Muscle layer of colon (tissue), 2 donors: Measurements from ENCODE around the gene THSD7B.

Source experiments
- H3K27ac ChIP-seq: one replicate; pipeline ENCODE4 v1.7.0; 2013; ENCODE audit warnings: low read depth, mild to moderate bottlenecking, low read length, moderate library complexity
- H3K27me3 ChIP-seq, 2 donors: one replicate each; pipeline ENCODE4 v1.7.0; 2013; ENCODE audit warnings: low read length in 2 of 2, mild to moderate bottlenecking in 2 of 2; ENCODE audit not compliant: insufficient read depth in 2 of 2, control insufficient read depth in 1 of 2
- H3K36me3 ChIP-seq: one replicate; pipeline ENCODE4 v1.7.0; 2013; ENCODE audit warnings: mild to moderate bottlenecking, low read length; ENCODE audit not compliant: insufficient read depth
- H3K4me1 ChIP-seq: one replicate; pipeline ENCODE4 v1.7.0; 2013; ENCODE audit warnings: mild to moderate bottlenecking, low read length; ENCODE audit not compliant: insufficient read depth
- H3K4me3 ChIP-seq, 2 donors: one replicate each; pipeline ENCODE4 v1.7.0; 2013; ENCODE audit warnings: low read length in 2 of 2, low read depth in 1 of 2, mild to moderate bottlenecking in 1 of 2, moderate library complexity in 1 of 2
- H3K9ac ChIP-seq: one replicate; pipeline ENCODE4 v1.7.0; 2013; ENCODE audit warnings: low read length
- H3K9me3 ChIP-seq: one replicate; pipeline ENCODE4 v1.7.0; 2013; ENCODE audit warnings: mild to moderate bottlenecking, low read length
- donor health status: abdominal sarcoma.
- donor health status: Adenocarcinoma of cecum.

The THSD7B gene

GRCh38 chr2:136767030-136767429 lies 1.7 kb downstream of the THSD7B start:
- Histone ChIP-seq H3K27ac (no peak overlapping the region), H3K4me3 (no peak overlapping the region), H3K4me1 (peaks cover 12% of the 10 kb centered on the region), H3K36me3 (no peaks in the 10 kb centered on the region), H3K9me3 (no peaks in the 10 kb centered on the region), H3K27me3 (peaks cover 4 to 22% of the 10 kb centered on the region in 2 donors), H3K9ac (no peak overlapping the region)

DNA sequence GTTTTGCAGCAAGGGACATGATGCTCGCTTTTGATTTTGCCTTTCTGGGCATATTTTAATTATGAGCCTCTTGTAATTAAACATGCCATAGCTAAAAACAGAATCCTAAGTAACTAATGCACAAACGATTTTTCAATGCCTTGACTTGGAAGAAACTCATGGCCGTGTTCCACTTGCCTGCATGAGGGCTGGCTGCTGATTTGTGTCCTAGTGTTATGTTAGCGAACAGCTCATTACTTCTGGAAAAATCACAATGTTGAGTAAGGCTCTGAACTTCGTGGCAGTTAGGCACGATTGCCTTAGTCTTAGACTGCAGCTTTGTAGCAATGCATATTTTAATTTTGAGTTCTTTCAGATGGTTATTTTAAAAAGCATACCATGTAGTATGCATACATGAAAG lies 4.5 kb downstream of the THSD7B start:
- H3K9me3 ChIP-seq: no peaks in the 10 kb centered on the region
- no peak overlapping the region for H3K4me3 ChIP-seq
- H3K27ac ChIP-seq: no peak overlapping the region
- no peaks in the 10 kb centered on the region for H3K36me3 ChIP-seq
- H3K27me3 ChIP-seq: peaks cover 4 to 17% of the 10 kb centered on the region in 2 donors
- peaks cover 12% of the 10 kb centered on the region for H3K4me1 ChIP-seq
- no peak overlapping the region for H3K9ac ChIP-seq

DNA sequence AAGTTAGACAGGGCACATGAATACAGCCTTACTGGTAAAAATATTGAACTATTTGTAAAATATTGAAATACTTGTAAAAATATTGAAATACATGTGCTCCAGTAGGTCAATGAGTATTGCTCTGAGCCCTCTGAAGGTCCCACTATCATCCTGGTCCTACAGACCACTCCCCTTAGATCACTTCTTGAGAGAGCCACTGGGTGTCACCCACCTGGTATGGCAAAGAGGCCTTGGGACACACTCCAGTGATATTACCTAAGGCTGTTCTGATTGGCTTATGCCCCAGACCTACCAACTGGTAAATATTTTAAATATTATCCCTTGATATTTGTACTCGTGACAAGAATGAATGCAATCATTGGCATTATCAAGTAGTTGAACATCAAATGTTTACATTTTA lies 5.0 kb downstream of the THSD7B start:
- H3K36me3 ChIP-seq: no peaks in the 10 kb centered on the region
- H3K27ac ChIP-seq: no peak overlapping the region
- peaks cover 12% of the 10 kb centered on the region for H3K4me1 ChIP-seq
- H3K27me3 ChIP-seq: peaks cover 4 to 12% of the 10 kb centered on the region in 2 donors
- no peaks in the 10 kb centered on the region for H3K9me3 ChIP-seq
- no peak overlapping the region for H3K9ac ChIP-seq
- H3K4me3 ChIP-seq: no peak overlapping the region

DNA sequence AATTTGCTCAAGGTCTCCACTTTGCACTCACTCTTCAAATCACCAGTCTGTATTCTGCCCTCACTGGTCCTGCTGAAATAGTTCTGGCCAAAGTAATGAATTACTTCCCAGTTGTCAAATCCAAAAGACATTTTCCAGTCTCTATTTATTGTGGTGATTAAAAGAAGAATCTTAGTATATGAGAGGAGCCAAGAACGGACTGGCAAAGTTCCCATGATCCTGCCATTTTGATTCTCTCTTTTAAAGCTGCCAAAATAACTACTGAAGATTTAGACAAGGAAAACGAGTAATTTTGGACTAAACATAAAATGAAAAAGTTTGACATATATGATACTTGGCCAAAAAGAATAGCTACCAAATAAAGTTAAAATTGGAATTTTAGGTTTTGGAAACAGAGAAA lies 12.0 kb downstream of the THSD7B start:
- Histone ChIP-seq H3K27me3 (no peaks in the 10 kb centered on the region), H3K27ac (no peak overlapping the region), H3K4me3 (no peak overlapping the region), H3K36me3 (no peaks in the 10 kb centered on the region), H3K9ac (no peak overlapping the region), H3K4me1 (peaks cover 18% of the 10 kb centered on the region), H3K9me3 (no peaks in the 10 kb centered on the region)

GRCh38 chr2:136783856-136784255 lies 18.5 kb downstream of the THSD7B start:
- Histone ChIP-seq H3K4me1 (no peaks in the 10 kb centered on the region), H3K36me3 (no peaks in the 10 kb centered on the region), H3K4me3 (no peak overlapping the region)

GRCh38 chr2:136785215-136785614 lies 19.9 kb downstream of the THSD7B start:
- no peak overlapping the region for H3K27ac ChIP-seq
- H3K4me3 ChIP-seq: no peak overlapping the region
- H3K27me3 ChIP-seq: no peaks in the 10 kb centered on the region
- no peaks in the 10 kb centered on the region for H3K36me3 ChIP-seq
- no peaks in the 10 kb centered on the region for H3K4me1 ChIP-seq
- H3K9ac ChIP-seq: no peak overlapping the region
- H3K9me3 ChIP-seq: no peaks in the 10 kb centered on the region

More at GRCh38 chr2:136783856-136784255, 18.5 kb downstream of the THSD7B start:
- no peaks in the 10 kb centered on the region for H3K9me3 ChIP-seq
- no peak overlapping the region for H3K27ac ChIP-seq
- H3K9ac ChIP-seq: no peak overlapping the region
- no peaks in the 10 kb centered on the region for H3K27me3 ChIP-seq

DNA sequence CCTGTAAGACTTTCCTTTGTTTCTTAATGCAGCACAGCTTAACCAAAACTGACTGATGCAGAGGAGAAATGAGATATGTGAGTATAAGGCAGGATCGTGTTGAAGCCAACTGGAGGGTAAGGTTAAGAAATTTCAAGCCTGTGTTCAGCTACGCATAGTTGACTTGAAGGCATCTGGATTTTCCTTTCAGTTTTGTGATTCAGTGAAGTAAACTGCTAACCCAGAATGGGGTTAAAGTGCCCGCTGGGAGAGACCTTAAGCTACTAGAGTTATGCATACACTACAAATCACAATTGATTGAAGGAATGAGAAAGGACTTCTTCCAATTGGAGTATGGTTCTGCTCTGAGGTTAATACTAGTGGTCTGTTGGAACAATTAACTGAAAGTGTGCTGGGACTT lies 22.6 kb downstream of the THSD7B start:
- no peak overlapping the region for H3K9ac ChIP-seq
- H3K27ac ChIP-seq: no peak overlapping the region
- H3K36me3 ChIP-seq: no peaks in the 10 kb centered on the region
- no peak overlapping the region for H3K4me3 ChIP-seq
- H3K4me1 ChIP-seq: no peaks in the 10 kb centered on the region
- no peaks in the 10 kb centered on the region for H3K27me3 ChIP-seq
- no peaks in the 10 kb centered on the region for H3K9me3 ChIP-seq

DNA sequence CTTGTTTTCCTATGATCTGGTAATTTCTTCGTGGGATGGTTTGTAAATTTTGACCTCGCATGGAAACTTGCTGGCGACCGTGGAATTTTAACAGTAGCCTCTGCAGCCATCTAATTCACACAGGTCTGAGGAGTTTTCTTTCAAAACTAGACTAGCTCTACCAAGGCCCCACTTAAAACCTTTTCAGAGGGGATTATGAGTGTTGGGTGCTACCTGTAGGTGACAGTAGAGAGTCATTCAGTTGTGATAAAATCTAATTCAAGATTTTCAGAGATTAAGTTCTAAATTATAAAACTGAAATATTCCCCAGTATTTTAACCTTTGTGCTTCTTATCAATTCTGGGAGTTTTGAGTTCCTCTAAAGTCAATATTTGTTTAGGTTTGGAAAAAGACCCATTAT lies 31.0 kb downstream of the THSD7B start:
- no peak overlapping the region for H3K4me3 ChIP-seq
- H3K27me3 ChIP-seq: no peaks in the 10 kb centered on the region
- H3K27ac ChIP-seq: no peak overlapping the region
- H3K9ac ChIP-seq: no peak overlapping the region
- no peaks in the 10 kb centered on the region for H3K9me3 ChIP-seq
- H3K4me1 ChIP-seq: no peaks in the 10 kb centered on the region
- H3K36me3 ChIP-seq: no peaks in the 10 kb centered on the region

GRCh38 chr2:136798766-136799165 lies 33.4 kb downstream of the THSD7B start:
- no peak overlapping the region for H3K4me3 ChIP-seq
- no peaks in the 10 kb centered on the region for H3K27me3 ChIP-seq
- no peaks in the 10 kb centered on the region for H3K36me3 ChIP-seq
- H3K27ac ChIP-seq: no peak overlapping the region
- H3K9ac ChIP-seq: no peak overlapping the region
- H3K4me1 ChIP-seq: no peaks in the 10 kb centered on the region
- H3K9me3 ChIP-seq: no peaks in the 10 kb centered on the region

- Histone ChIP-seq H3K27ac (no peak overlapping the region), H3K4me3 (no peak overlapping the region), H3K9me3 (no peaks in the 10 kb centered on the region), H3K9ac (no peak overlapping the region), H3K4me1 (no peaks in the 10 kb centered on the region), H3K27me3 (no peaks in the 10 kb centered on the region), H3K36me3 (no peaks in the 10 kb centered on the region)
Observed at GRCh38 chr2:136801661-136802060, 36.3 kb downstream of the THSD7B start.

- Histone ChIP-seq H3K4me3 (no peak overlapping the region), H3K4me1 (no peaks in the 10 kb centered on the region), H3K27ac (no peak overlapping the region), H3K9ac (no peak overlapping the region), H3K27me3 (no peaks in the 10 kb centered on the region), H3K9me3 (no peaks in the 10 kb centered on the region), H3K36me3 (no peaks in the 10 kb centered on the region)
Observed at GRCh38 chr2:136809998-136810397, 44.7 kb downstream of the THSD7B start.

DNA sequence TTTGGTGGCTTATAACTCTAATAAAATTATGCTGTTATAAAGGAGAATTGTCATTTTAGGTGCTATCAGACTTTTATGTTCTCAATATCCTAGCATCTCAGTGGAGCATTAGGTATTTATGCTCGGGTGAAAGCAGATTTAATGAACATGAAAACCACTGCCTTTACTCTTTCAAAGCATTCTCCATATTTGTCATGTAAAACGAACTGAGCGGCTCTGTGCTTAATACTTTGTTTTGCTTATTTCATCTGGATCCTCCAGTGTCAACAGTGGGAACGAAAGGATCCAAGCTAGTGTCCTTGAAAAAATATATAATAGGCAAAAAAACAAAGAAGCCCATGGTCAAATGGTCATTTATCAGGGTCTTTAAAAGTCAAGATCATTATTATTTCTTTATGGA lies 53.5 kb downstream of the THSD7B start:
- no peaks in the 10 kb centered on the region for H3K4me1 ChIP-seq
- H3K9me3 ChIP-seq: no peaks in the 10 kb centered on the region
- no peak overlapping the region for H3K9ac ChIP-seq
- no peaks in the 10 kb centered on the region for H3K27me3 ChIP-seq
- H3K27ac ChIP-seq: no peak overlapping the region
- H3K4me3 ChIP-seq: no peak overlapping the region
- no peaks in the 10 kb centered on the region for H3K36me3 ChIP-seq
